ENCODE measurements around the gene SLC41A3.

SLC41A3 gene

GRCh38 chr3:126057501-126057819 lies 26.5 kb downstream of the SLC41A3 start:
- Histone ChIP-seq H3K9ac (ENCODE audit: low read depth, low read length, poor library complexity, severe bottlenecking) (no peak overlapping the region), H3K79me2 (ENCODE audit: insufficient read depth, low read length) (no peaks in the 10 kb centered on the region), H3K9me3 (ENCODE audit: insufficient read depth, low read depth, low read length) (no peaks in the 10 kb centered on the region), H3K4me1 (ENCODE audit: insufficient read depth, low read length, poor library complexity, severe bottlenecking) (peaks cover 7% of the 10 kb centered on the region), H3K36me3 (ENCODE audit: insufficient read depth, low read length) (no peaks in the 10 kb centered on the region), H3F3A (ENCODE audit: low read depth) (no peaks in the 10 kb centered on the region), H3K4me2 (ENCODE audit: low read depth, low read length, poor library complexity, severe bottlenecking) (no peak overlapping the region), H2AFZ (ENCODE audit: low read length) (no peak overlapping the region), H3K9me2 (replicated peaks; ENCODE audit: low read depth, low read length) (no peaks in the 10 kb centered on the region), H3K27me3 (ENCODE audit: insufficient read depth, low read length, poor library complexity, severe bottlenecking) (no peaks in the 10 kb centered on the region), H3K4me3 (ENCODE audit: low read length, poor library complexity, severe bottlenecking) (no peak overlapping the region), H4K20me1 (ENCODE audit: insufficient read depth, low read length, poor library complexity, severe bottlenecking) (no peaks in the 10 kb centered on the region)
- TF ChIP-seq CTCF (conservative IDR thresholded peaks at IDR 0.05; ENCODE audit: low read length) = no peak
- no peak for TF ChIP-seq EZH2phosphoT487 (IDR thresholded peaks at IDR 0.05; ENCODE audit: borderline replicate concordance)

GRCh38 chr3:126056681-126057500 lies 27.0 kb downstream of the SLC41A3 start:
- Histone ChIP-seq H3K27me3 (ENCODE audit: insufficient read depth, low read length, poor library complexity, severe bottlenecking) (no peaks in the 10 kb centered on the region), H2AFZ (ENCODE audit: low read length) (no peak overlapping the region), H3F3A (ENCODE audit: low read depth) (no peaks in the 10 kb centered on the region), H3K9ac (ENCODE audit: low read depth, low read length, poor library complexity, severe bottlenecking) (no peak overlapping the region), H3K9me2 (replicated peaks; ENCODE audit: low read depth, low read length) (no peaks in the 10 kb centered on the region), H4K20me1 (ENCODE audit: insufficient read depth, low read length, poor library complexity, severe bottlenecking) (no peaks in the 10 kb centered on the region), H3K4me1 (ENCODE audit: insufficient read depth, low read length, poor library complexity, severe bottlenecking) (peaks cover 13% of the 10 kb centered on the region), H3K36me3 (ENCODE audit: insufficient read depth, low read length) (no peaks in the 10 kb centered on the region), H3K79me2 (ENCODE audit: insufficient read depth, low read length) (no peaks in the 10 kb centered on the region), H3K4me3 (ENCODE audit: low read length, poor library complexity, severe bottlenecking) (no peak overlapping the region), H3K4me2 (ENCODE audit: low read depth, low read length, poor library complexity, severe bottlenecking) (no peak overlapping the region), H3K9me3 (ENCODE audit: insufficient read depth, low read depth, low read length) (no peaks in the 10 kb centered on the region)
- TF ChIP-seq EZH2phosphoT487 (IDR thresholded peaks at IDR 0.05; ENCODE audit: borderline replicate concordance) (no peak), CTCF (conservative IDR thresholded peaks at IDR 0.05; ENCODE audit: low read length) (no peak)

GRCh38 chr3:126056088-126056487 lies 27.8 kb downstream of the SLC41A3 start:
- Histone ChIP-seq H3K9me2 (replicated peaks; ENCODE audit: low read depth, low read length) (no peaks in the 10 kb centered on the region), H3K4me1 (ENCODE audit: insufficient read depth, low read length, poor library complexity, severe bottlenecking) (peaks cover 13% of the 10 kb centered on the region), H3F3A (ENCODE audit: low read depth) (no peaks in the 10 kb centered on the region), H3K9ac (ENCODE audit: low read depth, low read length, poor library complexity, severe bottlenecking) (no peak overlapping the region), H3K27me3 (ENCODE audit: insufficient read depth, low read length, poor library complexity, severe bottlenecking) (no peaks in the 10 kb centered on the region), H3K4me2 (ENCODE audit: low read depth, low read length, poor library complexity, severe bottlenecking) (no peak overlapping the region), H2AFZ (ENCODE audit: low read length) (no peak overlapping the region), H4K20me1 (ENCODE audit: insufficient read depth, low read length, poor library complexity, severe bottlenecking) (no peaks in the 10 kb centered on the region), H3K36me3 (ENCODE audit: insufficient read depth, low read length) (no peaks in the 10 kb centered on the region), H3K9me3 (ENCODE audit: insufficient read depth, low read depth, low read length) (no peaks in the 10 kb centered on the region), H3K4me3 (ENCODE audit: low read length, poor library complexity, severe bottlenecking) (no peak overlapping the region), H3K79me2 (ENCODE audit: insufficient read depth, low read length) (no peaks in the 10 kb centered on the region)
- TF ChIP-seq EZH2phosphoT487 (IDR thresholded peaks at IDR 0.05; ENCODE audit: borderline replicate concordance) (no peak), CTCF (conservative IDR thresholded peaks at IDR 0.05; ENCODE audit: low read length) (no peak)

Measured in Loucy (cell line).